BLaER1 (cell line): ENCODE data around the gene MS4A4A.

Source experiments
- H3K27ac ChIP-seq: shearing (Covaris generic); formaldehyde crosslinking; 2 replicates; pipeline ENCODE4 v1.8.1; 2022
- H3K27me3 ChIP-seq: shearing (Covaris generic); formaldehyde crosslinking; 2 replicates; pipeline ENCODE4 v1.8.1; 2022
- H3K36me3 ChIP-seq: shearing (Covaris generic); formaldehyde crosslinking; 2 replicates; pipeline ENCODE4 v1.8.1; 2022
- H3K4me1 ChIP-seq: shearing (Covaris generic); formaldehyde crosslinking; 2 replicates; pipeline ENCODE4 v1.8.1; 2022
- H3K4me2 ChIP-seq: shearing (Covaris generic); formaldehyde crosslinking; 2 replicates; pipeline ENCODE4 v1.8.1; 2022
- H3K4me3 ChIP-seq: shearing (Covaris generic); formaldehyde crosslinking; 2 replicates; pipeline ENCODE4 v1.8.1; 2022
- H3K9ac ChIP-seq: shearing (Covaris generic); formaldehyde crosslinking; 2 replicates; pipeline ENCODE4 v1.8.1; 2022
- H3K9me3 ChIP-seq: shearing (Covaris generic); formaldehyde crosslinking; 2 replicates; pipeline ENCODE4 v1.8.1; 2022
- H4K20me1 ChIP-seq: shearing (Covaris generic); formaldehyde crosslinking; 2 replicates; pipeline ENCODE4 v1.8.1; 2022
- Cebpa-rat ChIP-seq: shearing (Covaris generic); IDR thresholded peaks from 2 replicates; pipeline ENCODE4 v1.8.1; 2022

The MS4A4A gene

DNA sequence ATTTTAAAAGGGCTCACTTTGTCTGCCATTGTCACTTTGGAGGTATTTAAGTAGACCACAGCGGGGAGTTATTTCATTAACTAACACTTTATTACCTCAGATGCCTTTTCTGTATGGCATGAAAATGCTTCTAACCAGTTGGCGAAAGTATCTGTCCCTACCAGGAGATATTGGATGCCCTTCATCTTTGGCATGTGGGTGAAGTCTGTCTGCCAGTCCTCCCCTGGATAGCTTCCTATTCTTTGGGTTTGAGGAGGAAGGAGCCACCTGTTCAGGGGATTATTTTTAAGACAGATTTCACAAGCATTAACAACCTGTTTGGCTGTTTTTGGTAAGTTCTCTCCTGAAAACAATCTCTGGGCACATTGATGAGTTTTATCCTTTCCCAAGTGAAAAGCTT lies 63.7 kb downstream of the MS4A4A start:
- no peak overlapping the region for H3K27ac ChIP-seq
- H3K9ac ChIP-seq, result no peak overlapping the region
- TF ChIP-seq Cebpa-rat, result no peak
- no peaks in the 10 kb centered on the region for H3K36me3 ChIP-seq
- no peak overlapping the region for H3K4me3 ChIP-seq
- H3K9me3 ChIP-seq, result 0 out of 2 replicates have a peak, but pooled peaks cover 6% of the 10 kb centered on the region
- H3K4me1 ChIP-seq, result no peaks in the 10 kb centered on the region
- H3K4me2 ChIP-seq, result no peak overlapping the region
- H3K27me3 ChIP-seq, result no peaks in the 10 kb centered on the region
- H4K20me1 ChIP-seq, result no peaks in the 10 kb centered on the region

DNA sequence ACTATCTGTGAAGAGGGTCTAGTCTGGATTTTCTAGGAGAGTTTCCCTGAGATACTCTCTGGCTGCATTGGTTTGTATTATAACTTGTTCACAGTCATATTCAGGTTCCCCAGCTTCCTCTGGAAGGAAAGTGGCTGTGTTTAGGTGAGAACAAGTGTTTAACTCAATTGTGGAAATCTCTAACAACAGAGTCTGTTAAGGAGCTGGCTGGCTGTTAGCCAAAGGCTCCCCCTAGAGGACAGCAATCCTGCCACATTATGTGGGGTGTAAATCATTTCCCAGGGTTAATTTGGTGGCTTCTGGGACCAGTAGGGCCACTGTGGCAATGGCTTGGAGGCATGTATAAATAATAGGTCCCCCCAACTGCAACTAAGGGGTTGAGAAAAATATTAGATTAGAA lies 65.0 kb downstream of the MS4A4A start:
- no peak overlapping the region for H3K4me2 ChIP-seq
- H3K9ac ChIP-seq, result no peak overlapping the region
- H3K36me3 ChIP-seq, result no peaks in the 10 kb centered on the region
- no peak for TF ChIP-seq Cebpa-rat
- H3K27ac ChIP-seq, result no peak overlapping the region
- H4K20me1 ChIP-seq, result no peaks in the 10 kb centered on the region
- no peaks in the 10 kb centered on the region for H3K4me1 ChIP-seq
- H3K27me3 ChIP-seq, result no peaks in the 10 kb centered on the region
- H3K4me3 ChIP-seq, result no peak overlapping the region
- H3K9me3 ChIP-seq, result 0 out of 2 replicates have a peak, but pooled peaks cover 6% of the 10 kb centered on the region

DNA sequence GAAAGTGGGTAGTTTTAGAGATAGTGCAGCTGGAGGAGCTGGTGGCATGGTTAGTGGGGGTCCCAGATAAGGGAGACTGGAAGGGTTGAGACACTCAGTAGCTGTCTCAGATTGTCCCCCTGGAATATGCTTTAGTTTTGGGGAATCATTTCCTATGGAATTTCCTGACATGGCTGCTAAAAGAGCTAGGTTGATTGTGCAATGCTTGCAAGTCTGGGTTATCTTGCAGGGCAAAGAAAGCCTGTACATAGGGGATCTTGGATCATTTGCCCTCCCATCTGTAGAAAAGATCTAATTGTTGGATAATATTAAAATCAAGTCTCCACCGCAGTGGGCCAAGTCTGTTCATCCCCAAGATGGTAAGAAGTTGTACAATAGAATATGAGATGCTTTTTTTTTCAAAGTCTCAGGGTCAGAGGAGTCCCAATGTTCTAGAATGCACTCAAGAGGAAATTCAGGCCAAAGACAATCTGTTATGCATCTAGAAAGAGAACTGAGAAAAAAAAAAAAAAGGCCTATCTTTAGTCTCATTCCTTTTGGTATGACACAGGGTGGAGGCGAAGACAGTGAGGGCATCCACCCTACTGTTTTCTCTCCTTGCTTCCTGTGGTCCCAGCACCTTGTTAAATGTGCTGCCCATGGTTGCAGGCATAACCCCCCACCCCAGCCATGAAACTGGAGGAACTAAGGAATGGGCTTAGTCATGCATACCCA lies 66.8 kb downstream of the MS4A4A start:
- TF ChIP-seq Cebpa-rat, result no peak
- no peak overlapping the region for H3K4me2 ChIP-seq

DNA sequence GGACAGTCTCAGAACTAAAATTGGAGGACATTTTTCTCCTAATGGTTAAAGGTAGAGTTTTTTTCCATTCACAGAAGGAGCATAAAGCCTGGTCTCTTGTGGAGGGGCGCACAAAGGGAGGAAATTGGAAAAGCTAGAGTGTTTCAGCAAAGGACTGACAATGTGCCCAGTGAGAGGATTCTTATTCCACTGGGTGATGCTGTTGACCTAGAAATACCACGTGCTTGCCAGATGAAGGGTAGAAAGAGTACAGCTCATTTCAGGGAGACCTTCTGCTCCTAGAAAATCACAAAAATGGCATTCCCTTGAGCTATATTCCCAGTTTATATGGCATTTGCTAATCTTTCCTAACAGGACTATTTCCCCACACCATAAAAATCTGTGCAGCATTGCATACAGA lies 67.7 kb downstream of the MS4A4A start:
- peaks cover 5% of the 10 kb centered on the region; the same call in 1 of the 2 replicates for H3K9me3 ChIP-seq
- no peak for TF ChIP-seq Cebpa-rat
- H4K20me1 ChIP-seq, result no peaks in the 10 kb centered on the region
- H3K27me3 ChIP-seq, result no peaks in the 10 kb centered on the region
- H3K27ac ChIP-seq, result no peak overlapping the region
- H3K9ac ChIP-seq, result no peak overlapping the region
- H3K36me3 ChIP-seq, result no peaks in the 10 kb centered on the region
- no peak overlapping the region for H3K4me2 ChIP-seq
- H3K4me1 ChIP-seq, result no peaks in the 10 kb centered on the region
- no peak overlapping the region for H3K4me3 ChIP-seq

More for the DNA sequence above, 66.8 kb downstream of the MS4A4A start:
- Histone ChIP-seq H4K20me1 (no peaks in the 10 kb centered on the region), H3K27ac (no peak overlapping the region), H3K27me3 (no peaks in the 10 kb centered on the region), H3K4me3 (no peak overlapping the region), H3K4me1 (no peaks in the 10 kb centered on the region), H3K9me3 (0 out of 2 replicates have a peak, but pooled peaks cover 8% of the 10 kb centered on the region), H3K36me3 (no peaks in the 10 kb centered on the region), H3K9ac (no peak overlapping the region)

DNA sequence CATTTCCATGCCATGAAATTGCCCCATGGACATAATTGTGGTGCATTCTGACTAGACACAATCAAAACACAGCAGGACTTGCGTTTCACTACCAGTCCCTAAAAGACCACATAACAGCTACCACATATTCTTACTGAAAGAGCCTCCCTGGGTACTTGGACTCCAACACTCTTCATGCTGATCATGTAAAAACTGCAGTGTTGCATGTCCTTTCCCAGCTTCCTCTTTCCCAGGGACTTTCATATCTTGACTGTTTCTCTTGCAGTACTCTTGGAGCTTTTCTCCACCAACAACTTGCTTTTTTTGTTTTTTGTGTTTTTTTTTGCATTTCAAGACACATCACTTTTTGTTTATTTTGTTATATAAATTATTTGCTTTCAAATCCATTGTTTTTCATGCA lies 69.5 kb downstream of the MS4A4A start:
- Histone ChIP-seq H3K27me3 (no peaks in the 10 kb centered on the region), H3K27ac (no peak overlapping the region), H3K9me3 (peaks cover 22% of the 10 kb centered on the region), H3K4me1 (no peaks in the 10 kb centered on the region), H3K9ac (no peak overlapping the region), H4K20me1 (no peaks in the 10 kb centered on the region), H3K4me2 (no peak overlapping the region), H3K4me3 (no peak overlapping the region), H3K36me3 (no peaks in the 10 kb centered on the region)
- no peak for TF ChIP-seq Cebpa-rat

DNA sequence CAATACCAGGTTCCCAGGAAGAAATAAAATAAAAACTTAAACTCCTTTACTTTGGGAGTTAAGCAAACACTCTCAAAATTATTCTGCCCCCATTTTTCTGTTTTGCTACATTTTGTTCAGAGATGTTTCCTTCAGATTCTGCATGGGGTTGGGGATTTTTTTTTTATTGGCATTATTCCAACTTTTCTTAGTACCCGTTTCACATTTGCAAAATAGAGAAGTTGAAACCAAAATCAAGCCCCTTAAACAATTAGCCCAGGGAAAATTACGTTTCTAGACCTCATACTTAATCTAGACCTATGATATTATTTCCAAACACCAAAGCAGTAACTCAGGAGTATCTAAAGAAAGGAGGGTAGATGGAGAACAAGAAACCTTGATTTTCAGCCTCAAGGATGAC lies 77.3 kb downstream of the MS4A4A start:
- 0 out of 2 replicates have a peak, but pooled peaks cover 6% of the 10 kb centered on the region for H3K36me3 ChIP-seq
- H3K4me2 ChIP-seq, result no peak overlapping the region
- H3K9ac ChIP-seq, result no peak overlapping the region
- H3K9me3 ChIP-seq, result peaks cover 65% of the 10 kb centered on the region
- 0 out of 2 replicates have a peak, but pooled peaks cover 1% of the 10 kb centered on the region for H3K4me1 ChIP-seq
- H4K20me1 ChIP-seq, result no peaks in the 10 kb centered on the region
- no peak for TF ChIP-seq Cebpa-rat
- no peaks in the 10 kb centered on the region for H3K27me3 ChIP-seq
- no peak overlapping the region for H3K4me3 ChIP-seq
- no peak overlapping the region for H3K27ac ChIP-seq
